GM21576 (cell line): ENCODE results near the gene CAPN2.
"Not testable (repeated sequence)": the region's sequence is repeated elsewhere in the genome, so short reads cannot be mapped to it uniquely, and the experiment has no call there.

Source experiments
- ATAC-seq: cut with Tn5 transposase; IDR thresholded peaks from one replicate; pipeline ENCODE4 v1.9.1; 2021; ENCODE audit warnings: mild to moderate bottlenecking, moderate library complexity; ENCODE audit not compliant: unreplicated experiment

Gene CAPN2

GRCh38 chr1:223784541-223784940 is 72.2 kb downstream of the CAPN2 start:
- no peak for ATAC-seq

GRCh38 chr1:223785808-223786207 is 73.5 kb downstream of the CAPN2 start:
- no peak for ATAC-seq

- ATAC-seq: no peak
These were observed 76.5 kb downstream of the CAPN2 start for GRCh38 chr1:223788746-223789415.

- no peak for ATAC-seq
These were observed 79.7 kb downstream of the CAPN2 start for GRCh38 chr1:223792046-223792445.

- no peak for ATAC-seq
These were observed 81.4 kb downstream of the CAPN2 start for GRCh38 chr1:223793716-223794115.

- no peak for ATAC-seq
These were observed 82.0 kb downstream of the CAPN2 start for GRCh38 chr1:223794136-223794880.

GRCh38 chr1:223796210-223796609 is 83.9 kb downstream of the CAPN2 start:
- no peak for ATAC-seq

- no peak for ATAC-seq
These were observed 89.7 kb downstream of the CAPN2 start for GRCh38 chr1:223802032-223802431.

- ATAC-seq: no peak
These were observed 90.3 kb downstream of the CAPN2 start for GRCh38 chr1:223802602-223803001.

GRCh38 chr1:223803211-223803610 is 90.9 kb downstream of the CAPN2 start:
- no peak for ATAC-seq

GRCh38 chr1:223809905-223810304 is 97.6 kb downstream of the CAPN2 start:
- ATAC-seq: not testable (repeated sequence)

- ATAC-seq: no peak
These were observed 98.2 kb downstream of the CAPN2 start for GRCh38 chr1:223810586-223810985.

GRCh38 chr1:223811634-223812101 is 99.3 kb downstream of the CAPN2 start:
- ATAC-seq: no peak

GRCh38 chr1:223813645-223814044 is 101.3 kb downstream of the CAPN2 start:
- ATAC-seq: no peak

GRCh38 chr1:223815020-223815853 is 102.9 kb downstream of the CAPN2 start:
- ATAC-seq: no peak

GRCh38 chr1:223815865-223816264 is 103.5 kb downstream of the CAPN2 start:
- no peak for ATAC-seq

GRCh38 chr1:223817265-223817664 is 104.9 kb downstream of the CAPN2 start:
- not testable (repeated sequence) for ATAC-seq

GRCh38 chr1:223819730-223820514 is 107.6 kb downstream of the CAPN2 start:
- ATAC-seq: no peak

GRCh38 chr1:223820515-223820858 is 108.1 kb downstream of the CAPN2 start:
- ATAC-seq: no peak

GRCh38 chr1:223820971-223821370 is 108.6 kb downstream of the CAPN2 start:
- no peak for ATAC-seq

- no peak for ATAC-seq
These were observed 111.9 kb downstream of the CAPN2 start for GRCh38 chr1:223824287-223824686.
